Osteoblast (primary cell): ENCODE measurements around the gene GRID2IP. TPM values are rescaled to one million over a fixed set of nuclear protein-coding genes. Genes with fewer than 3 reads are reported as not detected.

Experiments used
- DNase-seq: peaks from one replicate; pipeline ENCODE4 v3.0.0; 2011; ENCODE audit warnings: low spot score, mixed read lengths; ENCODE audit not compliant: insufficient read length; ENCODE audit errors: missing footprints
- H2AFZ ChIP-seq: 2 replicates; pipeline ENCODE4 v1.6.0; 2011; ENCODE audit warnings: mild to moderate bottlenecking, low read length
- H3K27ac ChIP-seq: 2 replicates; pipeline ENCODE4 v1.5.1; 2011; ENCODE audit warnings: mild to moderate bottlenecking, low read depth, low read length, moderate library complexity
- H3K27me3 ChIP-seq: 2 replicates; pipeline ENCODE4 v1.6.0; 2012; ENCODE audit warnings: mild to moderate bottlenecking, control low read depth, inconsistent platforms, low read length, moderate library complexity; ENCODE audit not compliant: insufficient read depth
- H3K36me3 ChIP-seq: 2 replicates; pipeline ENCODE4 v1.5.1; 2011; ENCODE audit warnings: mild to moderate bottlenecking, low read length, control low read depth, moderate library complexity; ENCODE audit not compliant: insufficient read depth
- H3K4me1 ChIP-seq: 2 replicates; pipeline ENCODE4 v1.5.1; 2011; ENCODE audit warnings: mild to moderate bottlenecking, low read length, control low read depth, moderate library complexity; ENCODE audit not compliant: insufficient read depth
- H3K4me2 ChIP-seq: 2 replicates; pipeline ENCODE4 v1.6.0; 2011; ENCODE audit warnings: mild to moderate bottlenecking, low read length; ENCODE audit not compliant: insufficient read depth
- H3K4me3 ChIP-seq: fragments of 200-600 bp; sonication (generic); 3 replicates; pipeline ENCODE4 v1.5.1; 2012; ENCODE audit warnings: mild to moderate bottlenecking, low read length, inconsistent platforms; ENCODE audit not compliant: insufficient read depth
- H3K79me2 ChIP-seq: 2 replicates; pipeline ENCODE4 v1.6.0; 2012; ENCODE audit warnings: mild to moderate bottlenecking, low read length, control low read depth, inconsistent platforms; ENCODE audit not compliant: insufficient read depth
- H3K9me3 ChIP-seq: 2 replicates; pipeline ENCODE4 v1.5.1; 2011; ENCODE audit warnings: low read depth, low read length, control low read depth
- H4K20me1 ChIP-seq: 2 replicates; pipeline ENCODE4 v1.6.0; 2012; ENCODE audit warnings: mild to moderate bottlenecking, low read length, control low read depth; ENCODE audit not compliant: insufficient read depth
- total RNA-seq: library from RNA; depleted of rRNA; stranded (reverse); fragments of >200 nt; gene quantifications from 2 replicates; pipeline ENCODE4 v1.2.3, GENCODE V29; 2012
- TF ChIP-seq, protein P1 (sequence below): IDR thresholded peaks from 2 replicates; pipeline ENCODE4 v1.5.1; 2011; ENCODE audit warnings: mild to moderate bottlenecking, low read depth, low read length, moderate library complexity; ENCODE audit errors: extremely low read depth

The GRID2IP gene
- total RNA-seq, 1 donor = not detected

DNA sequence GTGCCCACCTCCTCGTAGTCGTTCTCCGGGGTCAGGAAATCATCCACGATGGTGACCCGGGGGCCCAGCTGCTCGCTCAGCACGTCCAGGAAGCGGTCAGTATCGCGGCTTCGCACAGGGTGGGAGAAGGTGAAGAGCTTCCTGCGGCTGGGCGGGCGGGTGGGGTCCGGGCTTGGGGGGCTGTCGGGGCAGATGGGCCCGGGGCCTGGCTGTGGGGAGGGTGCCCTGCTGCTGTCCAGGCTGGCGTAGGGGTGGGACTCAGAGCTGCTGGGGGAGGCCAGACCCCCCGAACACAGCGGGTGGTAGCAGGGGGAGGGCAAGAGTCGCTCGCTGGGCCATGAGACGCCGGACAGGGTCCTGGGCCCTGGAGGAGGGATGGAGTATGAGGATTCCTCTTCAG lies 42.3 kb downstream of the GRID2IP start:
- peak; percentile 62 for DNase-seq
- Histone ChIP-seq H3K9me3 (no peaks in the 10 kb centered on the region), H4K20me1 (no peaks in the 10 kb centered on the region), H3K4me3 (no peak overlapping the region), H3K4me2 (no peak overlapping the region), H3K27ac (no peak overlapping the region), H3K36me3 (no peaks in the 10 kb centered on the region), H2AFZ (no peak overlapping the region), H3K4me1 (no peaks in the 10 kb centered on the region), H3K79me2 (no peaks in the 10 kb centered on the region), H3K27me3 (peaks cover 11% of the 10 kb centered on the region)
- TF ChIP-seq, protein P1, sequence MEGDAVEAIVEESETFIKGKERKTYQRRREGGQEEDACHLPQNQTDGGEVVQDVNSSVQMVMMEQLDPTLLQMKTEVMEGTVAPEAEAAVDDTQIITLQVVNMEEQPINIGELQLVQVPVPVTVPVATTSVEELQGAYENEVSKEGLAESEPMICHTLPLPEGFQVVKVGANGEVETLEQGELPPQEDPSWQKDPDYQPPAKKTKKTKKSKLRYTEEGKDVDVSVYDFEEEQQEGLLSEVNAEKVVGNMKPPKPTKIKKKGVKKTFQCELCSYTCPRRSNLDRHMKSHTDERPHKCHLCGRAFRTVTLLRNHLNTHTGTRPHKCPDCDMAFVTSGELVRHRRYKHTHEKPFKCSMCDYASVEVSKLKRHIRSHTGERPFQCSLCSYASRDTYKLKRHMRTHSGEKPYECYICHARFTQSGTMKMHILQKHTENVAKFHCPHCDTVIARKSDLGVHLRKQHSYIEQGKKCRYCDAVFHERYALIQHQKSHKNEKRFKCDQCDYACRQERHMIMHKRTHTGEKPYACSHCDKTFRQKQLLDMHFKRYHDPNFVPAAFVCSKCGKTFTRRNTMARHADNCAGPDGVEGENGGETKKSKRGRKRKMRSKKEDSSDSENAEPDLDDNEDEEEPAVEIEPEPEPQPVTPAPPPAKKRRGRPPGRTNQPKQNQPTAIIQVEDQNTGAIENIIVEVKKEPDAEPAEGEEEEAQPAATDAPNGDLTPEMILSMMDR = no peak

DNA sequence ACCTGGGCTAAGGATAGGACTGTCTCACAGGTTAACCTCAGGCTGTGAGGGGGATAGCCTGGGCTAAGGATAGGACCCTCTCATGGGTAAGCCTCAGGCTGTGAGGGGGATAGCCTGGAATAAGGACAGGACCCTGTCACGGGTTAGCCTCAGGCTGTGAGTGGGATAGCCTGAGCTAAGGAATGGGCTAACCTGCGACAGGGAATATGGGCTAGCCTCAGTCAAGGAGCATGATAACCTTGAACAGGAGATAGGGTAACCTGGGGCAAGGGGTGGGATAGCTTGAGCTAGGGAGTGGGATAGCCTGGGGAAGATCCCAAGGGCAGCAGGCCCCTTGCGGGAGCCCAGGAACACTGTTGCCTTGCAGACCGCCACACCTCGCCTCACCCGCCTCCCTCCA lies 42.7 kb downstream of the GRID2IP start:
- Histone ChIP-seq H3K27me3 (peaks cover 11% of the 10 kb centered on the region), H3K9me3 (no peaks in the 10 kb centered on the region), H2AFZ (no peak overlapping the region), H3K79me2 (no peaks in the 10 kb centered on the region), H3K4me2 (no peak overlapping the region), H3K4me1 (no peaks in the 10 kb centered on the region), H3K36me3 (no peaks in the 10 kb centered on the region), H4K20me1 (no peaks in the 10 kb centered on the region), H3K4me3 (no peak overlapping the region), H3K27ac (no peak overlapping the region)
- TF ChIP-seq, protein P1 = no peak
- peak; percentile 55 for DNase-seq

DNA sequence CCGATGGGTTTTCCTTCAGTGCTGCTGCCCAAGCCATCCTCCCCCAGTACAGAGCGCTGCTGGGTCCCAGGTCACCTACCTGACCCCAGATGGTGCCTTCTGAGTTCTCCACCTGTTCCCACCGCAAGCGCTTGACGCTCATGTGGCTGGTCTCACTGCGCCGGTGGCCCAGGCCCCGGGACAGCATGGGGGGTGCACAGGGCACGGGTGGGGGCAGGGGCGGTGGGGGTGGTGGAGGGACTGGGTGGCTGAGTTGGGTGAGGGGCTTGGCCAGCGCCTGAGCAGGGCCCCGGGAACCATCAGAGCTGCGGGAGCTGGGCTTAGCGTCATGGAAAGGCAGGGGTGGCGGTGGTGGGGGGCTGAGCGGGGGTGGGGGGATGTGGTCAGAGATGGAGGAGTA lies 43.4 kb downstream of the GRID2IP start:
- Histone ChIP-seq H3K79me2 (no peaks in the 10 kb centered on the region), H3K27ac (no peak overlapping the region), H3K4me2 (no peak overlapping the region), H3K4me3 (no peak overlapping the region), H4K20me1 (no peaks in the 10 kb centered on the region), H3K9me3 (no peaks in the 10 kb centered on the region), H3K27me3 (peaks cover 12% of the 10 kb centered on the region), H3K36me3 (no peaks in the 10 kb centered on the region), H3K4me1 (no peaks in the 10 kb centered on the region), H2AFZ (no peak overlapping the region)
- DNase-seq = peak; percentile 38
- TF ChIP-seq, protein P1 = no peak

DNA sequence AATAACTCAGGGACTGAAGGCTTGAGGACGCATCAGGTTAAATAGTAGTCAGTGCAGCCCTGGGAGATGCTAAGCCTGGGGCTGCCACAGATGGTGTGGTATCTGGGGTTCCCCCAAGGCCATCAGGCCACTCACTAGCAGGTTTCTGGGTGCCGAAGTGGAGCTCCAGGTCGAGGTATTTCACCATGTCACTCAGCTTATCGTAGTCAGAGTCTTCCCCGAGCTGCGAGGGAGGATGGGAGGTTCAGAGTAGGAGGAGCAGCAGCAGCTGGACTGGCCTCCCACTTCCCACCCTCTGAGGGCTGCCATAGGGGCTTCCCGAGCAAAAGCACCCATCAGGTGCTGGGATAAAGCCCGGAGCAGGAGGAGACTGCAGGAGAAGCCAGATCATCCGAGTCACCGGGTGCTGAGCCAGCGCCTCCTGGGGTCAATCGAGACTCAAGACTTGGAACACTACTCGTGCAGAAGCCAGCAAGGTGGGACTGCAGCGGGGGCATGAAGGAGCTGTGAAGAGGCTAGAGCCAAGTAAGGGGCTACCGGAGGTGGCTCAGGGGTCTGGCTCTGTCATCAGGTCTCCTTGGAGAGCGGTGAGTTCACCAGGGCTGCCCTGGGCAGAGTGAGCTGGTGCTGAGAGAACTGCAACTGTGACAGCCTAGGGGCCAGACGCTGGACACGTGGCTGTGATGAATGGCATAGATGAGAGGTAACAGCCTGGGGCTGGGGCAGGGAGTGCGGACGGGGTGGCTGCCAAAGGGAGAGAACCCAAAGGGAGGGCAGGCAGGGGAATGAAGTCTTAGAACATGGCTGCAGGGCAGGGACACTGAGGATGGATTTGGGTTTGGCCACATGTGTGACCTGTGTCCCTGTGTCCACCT lies 45.3 kb downstream of the GRID2IP start:
- no peak overlapping the region for H2AFZ ChIP-seq
- no peaks in the 10 kb centered on the region for H3K4me1 ChIP-seq
- H3K27ac ChIP-seq = no peak overlapping the region
- no peaks in the 10 kb centered on the region for H3K79me2 ChIP-seq
- peak; percentile 86 for DNase-seq
- no peaks in the 10 kb centered on the region for H4K20me1 ChIP-seq
- peaks cover 17% of the 10 kb centered on the region for H3K27me3 ChIP-seq
- no peak overlapping the region for H3K4me2 ChIP-seq
- no peaks in the 10 kb centered on the region for H3K36me3 ChIP-seq
- H3K4me3 ChIP-seq = no peak overlapping the region
- TF ChIP-seq, protein P1 = no peak
- no peaks in the 10 kb centered on the region for H3K9me3 ChIP-seq
